ENCODE data around the gene LAIR1.

Gene LAIR1

GRCh38 chr19:54316746-54317107 lies 48.0 kb downstream of the LAIR1 start:
- DNase-seq = no peak

- no peak for DNase-seq
These were observed 48.8 kb downstream of the LAIR1 start for GRCh38 chr19:54315956-54316355.

DNA sequence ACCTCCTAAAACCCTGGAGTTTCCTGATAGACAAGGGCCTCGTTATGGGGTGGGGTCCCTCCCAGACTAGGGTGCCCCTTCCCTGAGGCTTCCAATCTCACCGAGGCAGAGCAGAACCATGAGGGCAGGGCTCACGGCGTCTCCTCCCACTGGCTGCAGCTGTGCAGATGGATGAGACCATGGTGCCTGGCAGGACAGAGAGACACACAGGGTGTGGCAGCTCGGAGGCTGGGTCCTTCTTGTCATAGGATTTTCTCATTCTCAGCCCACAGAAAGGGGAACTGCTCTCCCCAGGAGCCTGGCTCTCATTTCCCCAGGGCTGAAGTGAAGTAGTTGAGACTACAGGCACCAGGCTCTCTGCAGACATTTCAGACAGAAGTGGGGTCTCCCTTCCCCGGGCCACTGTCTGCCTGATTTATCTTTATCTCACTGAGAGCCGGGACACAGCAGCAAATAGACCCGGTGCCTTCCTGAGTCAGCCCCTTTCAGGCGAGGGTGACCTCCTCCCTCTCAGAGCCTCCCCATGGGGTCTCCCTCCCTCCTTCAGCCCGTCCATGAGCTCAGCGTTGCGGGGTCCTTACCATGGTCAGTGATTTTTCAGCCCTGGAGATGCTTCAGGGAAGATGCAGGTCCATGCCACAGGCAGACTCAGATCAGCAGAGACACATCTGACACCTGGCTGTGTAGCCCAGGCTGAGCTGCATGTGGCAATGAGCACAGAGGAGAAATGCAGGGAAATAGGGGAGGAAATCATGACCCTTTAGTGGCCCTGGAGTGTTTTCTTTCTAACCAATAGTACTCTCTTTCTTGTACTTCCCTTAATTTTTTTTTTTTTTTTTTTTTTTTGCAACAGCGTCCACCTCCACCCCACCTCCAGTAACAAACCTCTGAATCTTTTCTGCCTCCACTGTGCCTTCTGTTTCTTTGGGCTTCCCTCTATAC lies 52.0 kb downstream of the LAIR1 start, which contains the start of gene LILRA5:
Gene LILRA5 (minus strand): TSS at position 731 of the 942 bp plus-strand sequence. CDS start 147 bp downstream, at position 584.
- no peak for DNase-seq

DNA sequence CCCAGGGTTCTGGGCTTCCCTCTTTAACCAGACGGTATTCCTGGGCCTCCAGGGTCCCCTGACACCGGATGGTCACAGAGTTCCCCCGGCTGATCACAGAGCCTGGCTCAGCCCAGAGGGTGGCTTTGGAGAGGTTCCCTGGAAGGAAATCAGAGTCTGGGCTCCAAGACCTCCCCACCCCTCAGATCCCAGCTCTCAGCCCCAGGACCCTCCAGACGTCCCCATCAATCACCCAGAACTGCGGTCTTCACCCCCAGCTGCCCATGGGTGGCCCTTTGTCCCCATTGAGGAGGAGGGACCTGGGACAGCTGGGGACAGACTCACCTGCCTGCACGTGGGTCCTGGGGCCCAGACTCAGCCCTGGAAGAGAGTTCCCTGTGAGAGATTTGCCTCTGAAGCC lies 52.7 kb downstream of the LAIR1 start:
- DNase-seq = no peak

DNA sequence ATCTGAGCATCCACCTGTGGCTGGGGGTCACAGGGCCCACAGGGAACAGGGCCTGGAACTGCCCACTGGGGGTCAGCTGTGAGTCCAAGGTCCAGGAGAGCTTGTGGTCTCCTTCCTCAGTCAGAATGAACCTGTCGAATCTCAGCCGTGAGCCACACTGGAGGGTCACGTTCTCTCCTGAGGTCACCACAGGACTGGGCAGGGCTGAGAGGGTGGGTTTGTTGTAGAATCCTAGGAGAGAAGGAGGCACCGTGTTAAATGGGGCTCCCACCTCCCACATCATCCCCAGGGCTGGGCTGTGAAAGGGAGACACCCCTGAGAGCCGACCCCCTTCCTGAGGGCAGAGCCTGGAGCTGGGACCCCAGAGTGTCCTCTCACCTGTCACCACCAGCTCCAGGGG lies 53.2 kb downstream of the LAIR1 start:
- DNase-seq = no peak

DNA sequence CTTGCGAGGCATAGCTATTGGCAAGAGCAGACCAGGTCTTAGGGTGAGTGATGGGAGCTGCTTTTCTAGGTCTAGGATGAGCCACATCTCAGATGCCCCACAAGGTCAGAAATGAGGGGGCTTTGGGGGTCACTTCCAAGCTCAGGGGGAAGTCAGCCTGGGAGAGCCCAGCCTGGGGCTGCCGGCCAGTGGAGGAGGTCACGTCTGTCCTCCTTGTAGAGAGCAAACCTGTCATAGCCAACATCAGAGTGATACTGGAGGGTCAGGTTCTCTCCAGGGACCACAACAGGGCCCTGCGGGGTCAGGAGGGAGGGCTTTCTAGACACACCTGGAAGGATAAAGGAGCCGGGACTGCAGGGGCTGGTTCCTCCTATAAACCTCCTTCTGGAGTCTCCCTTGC lies 54.2 kb downstream of the LAIR1 start:
- no peak for DNase-seq

GRCh38 chr19:54309811-54310210 lies 54.9 kb downstream of the LAIR1 start:
- no peak for DNase-seq

- no peak for DNase-seq
These were observed 57.2 kb downstream of the LAIR1 start for GRCh38 chr19:54307389-54308020.

- no peak for DNase-seq
These were observed 59.6 kb downstream of the LAIR1 start for GRCh38 chr19:54305141-54305540.

- no peak for DNase-seq
These were observed 62.5 kb downstream of the LAIR1 start for GRCh38 chr19:54302257-54302656.
